Neural crest cell (in vitro differentiated cells): ENCODE measurements around the gene EML1. TPM values are rescaled to one million over a fixed set of nuclear protein-coding genes. Genes with fewer than 3 reads are reported as not detected.

Experiments
- DNase-seq: peaks from one replicate; pipeline ENCODE4 v3.0.0; 2021; ENCODE audit warnings: low read depth, mixed read lengths, low spot score
- H3K27ac Mint-ChIP-seq: one replicate; pipeline ENCODE4 v1.8.0; 2021; ENCODE audit warnings: mild to moderate bottlenecking, mixed read lengths; ENCODE audit not compliant: unreplicated experiment
- H3K27me3 Mint-ChIP-seq: 2 replicates; pipeline ENCODE4 v1.8.0; 2021; ENCODE audit warnings: low read depth, mild to moderate bottlenecking, mixed read lengths
- H3K36me3 Mint-ChIP-seq: 2 replicates; pipeline ENCODE4 v1.8.0; 2021; ENCODE audit warnings: low read depth, mild to moderate bottlenecking, mixed read lengths
- H3K4me1 Mint-ChIP-seq: 2 replicates; pipeline ENCODE4 v1.8.0; 2021; ENCODE audit warnings: mixed read lengths
- H3K4me3 Mint-ChIP-seq: one replicate; pipeline ENCODE4 v1.8.0; 2021; ENCODE audit warnings: mild to moderate bottlenecking, mixed read lengths
- H3K9me3 Mint-ChIP-seq: 2 replicates; pipeline ENCODE4 v1.8.0; 2021; ENCODE audit warnings: mixed read lengths
- total RNA-seq: library from RNA; stranded (reverse); gene quantifications from 2 replicates; pipeline ENCODE4 v1.2.1, GENCODE V29; 2021
- TF ChIP-seq, protein P1 (sequence below): fragments of 200-600 bp; sonication (generic); conservative IDR thresholded peaks from 2 replicates; pipeline ENCODE4 v1.5.0; 2021; ENCODE audit warnings: antibody characterized with exemption, mild to moderate bottlenecking

The EML1 gene
- total RNA-seq, 1 donor from 2014 or later: 40.1 TPM

DNA sequence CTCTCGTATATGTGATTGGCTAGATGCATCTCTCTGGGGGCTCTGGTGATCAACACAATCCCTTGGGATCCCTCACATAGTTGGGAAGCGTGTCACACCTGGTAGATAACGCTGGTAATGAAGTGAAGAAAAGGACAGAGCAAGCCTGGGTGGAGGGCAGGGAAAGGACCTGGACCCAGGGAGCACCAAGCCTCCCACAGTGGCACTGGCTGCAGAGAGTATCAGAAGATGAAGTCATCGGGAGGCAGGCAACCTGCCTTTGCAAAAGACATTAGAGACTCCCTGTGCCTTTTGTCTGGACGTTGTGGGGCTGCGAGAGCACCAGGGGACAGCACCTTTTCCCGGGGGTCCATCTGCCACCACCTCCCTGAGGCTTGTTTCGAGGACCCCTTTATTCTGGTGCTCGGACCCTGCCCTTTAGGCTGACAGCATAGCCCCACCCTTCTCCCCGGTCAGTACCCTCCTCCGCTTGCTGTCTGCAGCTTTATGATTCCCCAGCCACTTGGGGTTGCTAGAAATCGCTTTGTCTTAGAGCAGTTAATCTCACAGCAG is 116.4 kb downstream of the EML1 start:
- H3K4me3 Mint-ChIP-seq: no peak overlapping the region
- no peaks in the 10 kb centered on the region for H3K4me1 Mint-ChIP-seq
- no peaks in the 10 kb centered on the region for H3K27me3 Mint-ChIP-seq
- DNase-seq: no peak
- H3K27ac Mint-ChIP-seq: no peak overlapping the region
- peaks cover 25% of the 10 kb centered on the region for H3K36me3 Mint-ChIP-seq
- H3K9me3 Mint-ChIP-seq: no peaks in the 10 kb centered on the region
- TF ChIP-seq, protein P1, sequence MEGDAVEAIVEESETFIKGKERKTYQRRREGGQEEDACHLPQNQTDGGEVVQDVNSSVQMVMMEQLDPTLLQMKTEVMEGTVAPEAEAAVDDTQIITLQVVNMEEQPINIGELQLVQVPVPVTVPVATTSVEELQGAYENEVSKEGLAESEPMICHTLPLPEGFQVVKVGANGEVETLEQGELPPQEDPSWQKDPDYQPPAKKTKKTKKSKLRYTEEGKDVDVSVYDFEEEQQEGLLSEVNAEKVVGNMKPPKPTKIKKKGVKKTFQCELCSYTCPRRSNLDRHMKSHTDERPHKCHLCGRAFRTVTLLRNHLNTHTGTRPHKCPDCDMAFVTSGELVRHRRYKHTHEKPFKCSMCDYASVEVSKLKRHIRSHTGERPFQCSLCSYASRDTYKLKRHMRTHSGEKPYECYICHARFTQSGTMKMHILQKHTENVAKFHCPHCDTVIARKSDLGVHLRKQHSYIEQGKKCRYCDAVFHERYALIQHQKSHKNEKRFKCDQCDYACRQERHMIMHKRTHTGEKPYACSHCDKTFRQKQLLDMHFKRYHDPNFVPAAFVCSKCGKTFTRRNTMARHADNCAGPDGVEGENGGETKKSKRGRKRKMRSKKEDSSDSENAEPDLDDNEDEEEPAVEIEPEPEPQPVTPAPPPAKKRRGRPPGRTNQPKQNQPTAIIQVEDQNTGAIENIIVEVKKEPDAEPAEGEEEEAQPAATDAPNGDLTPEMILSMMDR: no peak

DNA sequence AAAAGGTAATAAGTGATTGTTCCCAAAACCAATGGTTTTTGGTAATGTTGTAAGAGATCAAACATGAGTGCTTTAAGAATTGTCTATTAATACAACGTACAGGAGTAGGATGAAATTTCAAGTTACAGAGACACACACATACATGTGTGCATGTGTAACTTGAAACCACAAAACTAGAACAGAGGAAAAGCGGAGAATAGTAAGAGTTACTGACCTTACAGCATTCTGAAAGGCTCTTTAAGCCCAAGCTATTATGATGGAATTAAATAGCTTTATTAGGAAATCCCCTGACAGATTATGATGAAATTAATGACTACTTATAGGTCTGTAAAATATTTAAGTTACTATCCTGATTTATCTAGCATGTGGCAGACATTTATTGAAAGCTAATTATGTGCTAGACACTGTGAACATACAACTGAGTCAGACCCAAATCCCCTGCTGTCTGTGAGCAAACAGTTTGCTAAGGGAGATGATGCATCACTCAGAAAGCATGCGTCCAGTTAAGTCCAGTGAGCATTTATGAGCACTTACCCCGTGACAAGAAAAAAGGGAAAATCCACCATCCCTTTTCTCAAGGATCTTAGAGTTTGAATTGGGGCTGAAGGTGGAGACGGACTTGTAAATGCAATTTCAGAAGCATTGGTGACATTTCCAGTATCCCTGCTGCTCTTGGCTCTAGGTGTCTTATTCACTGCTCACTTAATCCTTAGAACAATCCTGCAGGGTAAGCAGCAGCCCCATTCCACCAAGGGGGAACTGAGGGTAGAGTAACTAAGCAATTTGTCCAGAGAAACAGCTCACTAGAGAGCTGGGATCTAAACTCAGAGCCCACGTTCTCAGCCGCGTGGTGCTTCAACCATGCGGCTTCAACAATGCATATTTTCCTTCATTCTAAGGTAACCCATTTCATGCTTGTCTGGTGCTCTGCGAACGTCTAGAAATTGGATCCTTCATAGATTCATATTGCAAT is 117.4 kb downstream of the EML1 start:
- H3K27me3 Mint-ChIP-seq: no peaks in the 10 kb centered on the region
- DNase-seq: no peak
- H3K27ac Mint-ChIP-seq: no peak overlapping the region
- H3K4me3 Mint-ChIP-seq: no peak overlapping the region
- TF ChIP-seq, protein P1: no peak
- peaks cover 15% of the 10 kb centered on the region for H3K36me3 Mint-ChIP-seq
- H3K9me3 Mint-ChIP-seq: no peaks in the 10 kb centered on the region
- H3K4me1 Mint-ChIP-seq: no peaks in the 10 kb centered on the region

DNA sequence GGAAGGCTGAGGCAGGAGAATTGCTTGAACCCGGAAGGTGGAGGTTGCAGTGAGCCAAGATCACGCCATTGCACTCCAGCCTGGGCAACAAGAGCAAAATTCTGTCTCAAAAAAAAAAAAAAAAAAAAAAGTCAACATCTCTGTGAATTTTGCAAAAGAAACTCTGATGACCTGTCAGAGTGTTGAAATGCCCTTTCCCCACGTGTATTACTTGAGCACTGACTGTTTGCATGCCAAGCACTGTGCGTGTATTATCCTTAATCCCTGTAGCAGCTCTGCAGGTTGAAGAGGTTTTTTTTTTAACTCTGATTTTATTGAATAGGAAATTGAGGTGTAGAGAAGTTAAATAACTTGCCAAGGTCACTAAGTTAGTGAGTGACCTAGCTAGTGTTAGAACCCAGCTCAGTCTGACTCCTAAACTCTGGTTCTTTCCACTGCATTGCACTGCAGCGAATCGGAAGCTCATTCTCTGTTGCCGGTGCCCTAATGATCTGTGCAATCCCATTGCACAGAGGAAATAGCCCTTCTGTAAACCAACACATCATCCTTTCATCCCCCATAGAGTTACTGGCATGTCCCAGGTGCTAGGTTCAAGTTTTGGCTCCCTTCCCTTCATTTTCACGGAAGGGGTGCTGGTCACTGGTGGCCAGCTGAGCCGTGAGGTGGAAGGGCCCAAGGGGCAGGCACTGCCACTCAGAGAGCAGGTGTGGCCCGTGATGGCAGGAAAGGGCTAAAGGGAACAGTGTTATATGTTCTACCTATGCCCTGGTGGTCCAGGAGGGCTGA is 122.3 kb downstream of the EML1 start:
- TF ChIP-seq, protein P1: no peak
- Mint-ChIP-seq H3K4me1 (no peaks in the 10 kb centered on the region), H3K36me3 (peaks cover 7% of the 10 kb centered on the region), H3K27me3 (no peaks in the 10 kb centered on the region), H3K4me3 (no peak overlapping the region), H3K27ac (no peak overlapping the region), H3K9me3 (no peaks in the 10 kb centered on the region)
- no peak for DNase-seq

DNA sequence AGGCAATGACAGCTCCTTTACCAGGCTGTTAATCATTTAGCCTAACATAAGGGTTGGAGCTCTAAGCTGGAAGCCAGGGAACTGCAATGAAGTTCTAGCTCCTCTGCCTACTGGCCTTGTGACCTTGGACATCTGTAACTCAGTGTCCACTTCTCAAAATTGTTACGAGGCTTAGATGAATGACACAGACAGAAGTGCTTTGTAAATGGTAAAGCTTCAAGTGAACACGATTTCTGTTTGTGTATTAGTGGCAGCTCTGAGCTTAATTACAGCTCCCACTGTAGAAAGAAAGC is 122.8 kb downstream of the EML1 start:
- Mint-ChIP-seq H3K36me3 (peaks cover 8% of the 10 kb centered on the region), H3K27ac (no peak overlapping the region), H3K4me1 (no peaks in the 10 kb centered on the region), H3K4me3 (no peak overlapping the region), H3K9me3 (no peaks in the 10 kb centered on the region), H3K27me3 (no peaks in the 10 kb centered on the region)
- TF ChIP-seq, protein P1: no peak
- no peak for DNase-seq

DNA sequence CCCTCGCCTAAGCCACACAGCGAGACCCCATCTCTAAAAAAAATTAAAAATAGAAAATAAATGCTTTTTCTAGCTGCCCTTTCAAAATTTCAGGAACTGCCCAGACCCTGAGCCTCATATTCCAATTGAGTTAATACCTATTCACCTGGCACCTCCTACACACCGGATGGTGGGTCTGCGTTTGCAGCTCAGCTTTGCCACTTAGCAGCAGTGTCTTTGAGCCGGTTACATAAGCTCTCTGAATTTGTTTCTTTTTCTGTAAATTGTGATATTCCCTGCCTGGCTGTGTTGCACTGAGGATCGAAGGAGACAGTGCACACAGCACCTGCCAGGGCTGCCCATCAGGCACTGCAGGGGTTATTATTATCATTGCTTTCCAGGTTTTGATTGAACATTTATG is 125.6 kb downstream of the EML1 start:
- Mint-ChIP-seq H3K27ac (no peak overlapping the region), H3K27me3 (no peaks in the 10 kb centered on the region), H3K9me3 (no peaks in the 10 kb centered on the region), H3K4me1 (no peaks in the 10 kb centered on the region), H3K4me3 (no peak overlapping the region), H3K36me3 (peaks cover 13% of the 10 kb centered on the region)
- DNase-seq: no peak
- TF ChIP-seq, protein P1: no peak
